Right ventricle myocardium inferior (tissue), 1 donor: ENCODE results near the gene ALKBH4. TPM values are rescaled to one million over a fixed set of nuclear protein-coding genes. Genes with fewer than 3 reads are reported as not detected.
"Not testable (repeated sequence)": the region's sequence is repeated elsewhere in the genome, so short reads cannot be mapped to it uniquely, and the experiment has no call there.

Experiments
- ATAC-seq: fragments of 200-7000 bp; cut with Tn5 transposase; one replicate; pipeline ENCODE4 v1.9.1; 2020; ENCODE audit warnings: mild to moderate bottlenecking, moderate library complexity
- DNase-seq: peaks from one replicate; pipeline ENCODE4 v3.0.0; 2021; ENCODE audit errors: missing footprints
- intact Hi-C: fragments of 100-400 bp; cut with DNase I; formaldehyde crosslinking; loops from one replicate; pipeline ENCODE4 v1.11.0; 2022
- microRNA-seq: library from miRNA; unstranded; fragments of <30 nt; microRNA quantifications from one replicate; pipeline ENCODE4 v1.2.0, GENCODE V29; 2020
- total RNA-seq: library from RNA; stranded (reverse); fragmentation: NEBNext Ultra II Directional; extraction: Animal tissue kit (Norgen Biotek cat#: 25700); gene quantifications from one replicate; pipeline ENCODE4 v1.2.1, GENCODE V29; 2021
- donor health status: DM: no; HTN: yes; CAD: no; lungs with severe emphysema.

Gene ALKBH4
- total RNA-seq, 1 donor from 2014 or later, result 5.8 TPM

DNA sequence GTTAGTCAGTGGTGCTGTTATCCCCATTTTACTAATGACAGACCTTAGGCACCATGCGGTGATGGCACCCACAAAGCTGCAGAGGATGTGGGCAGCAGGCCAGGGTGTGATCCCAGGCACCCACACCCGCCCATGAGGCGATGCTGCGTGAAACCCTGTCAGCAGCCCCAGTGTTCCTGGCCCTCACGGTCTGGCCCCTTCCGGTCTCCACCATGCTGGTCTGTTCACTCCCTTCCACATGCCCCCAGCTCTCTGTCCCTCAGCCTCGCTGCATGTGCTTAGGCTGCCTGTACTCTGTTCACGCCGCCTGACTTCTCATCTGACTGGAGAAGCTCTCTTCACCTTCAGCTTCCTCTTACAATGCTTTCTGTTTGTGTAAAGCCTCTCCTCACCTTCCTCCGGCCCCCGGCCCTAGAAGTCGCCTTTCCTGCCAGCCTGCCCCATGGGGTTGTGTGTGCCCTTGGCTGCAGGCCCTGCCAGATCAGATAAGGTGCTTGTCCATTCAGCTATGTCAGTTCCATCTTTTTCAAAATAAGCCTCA, 48.9 kb downstream of the ALKBH4 start:
- intact Hi-C loops, result no loop called here
- peak; percentile 21 for ATAC-seq
- peak; percentile 80 for DNase-seq

DNA sequence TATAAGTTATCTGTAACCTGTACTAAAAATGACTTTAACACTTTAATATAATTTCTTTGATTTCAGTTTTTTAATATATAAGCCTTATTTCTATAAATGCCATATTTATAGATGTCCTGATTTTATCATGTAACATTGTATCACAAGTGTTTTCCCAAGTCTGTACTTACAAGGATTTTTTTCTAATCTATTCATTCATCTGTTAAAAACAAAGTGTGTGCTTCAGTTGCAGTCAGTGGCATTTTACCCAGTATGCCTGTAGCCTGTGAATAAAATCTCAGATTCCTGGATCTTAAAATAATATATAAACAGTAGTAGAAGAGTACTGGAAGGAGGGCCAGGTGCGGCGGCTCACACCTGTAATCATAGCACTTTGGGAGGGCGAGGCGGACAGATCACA, 51.1 kb downstream of the ALKBH4 start:
- intact Hi-C loops, result loop anchor here (5.0 kb wide), 1 partner anchor 49 kb away; the partner anchor contains the start of genes ALKBH4 and LRWD1

DNA sequence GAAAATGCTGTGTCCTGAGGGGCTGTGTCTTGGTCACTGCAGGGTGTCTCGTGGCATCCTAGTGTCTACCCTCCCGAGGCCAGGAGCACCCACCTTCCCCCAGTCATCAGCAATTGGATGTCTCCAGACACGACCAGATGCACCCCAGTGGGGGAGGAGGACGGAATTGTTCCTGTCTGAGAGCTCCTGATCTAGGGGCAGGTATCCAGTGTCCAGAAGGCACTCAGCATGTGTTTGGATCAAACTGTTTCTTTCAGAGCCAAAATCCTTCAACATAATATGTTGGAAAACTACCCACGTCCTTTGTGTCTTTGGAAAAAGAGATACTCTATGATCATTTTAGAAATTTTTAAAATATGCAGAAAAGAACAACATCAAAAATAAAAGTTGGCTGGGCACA, 51.6 kb downstream of the ALKBH4 start:
- intact Hi-C loops, result loop anchor here (5.0 kb wide), 1 partner anchor 49 kb away; the partner anchor contains the start of genes ALKBH4 and LRWD1
- ATAC-seq (no peak), DNase-seq (no peak)

More for the DNA sequence above, 51.1 kb downstream of the ALKBH4 start:
- DNase-seq (no peak), ATAC-seq (no peak)

DNA sequence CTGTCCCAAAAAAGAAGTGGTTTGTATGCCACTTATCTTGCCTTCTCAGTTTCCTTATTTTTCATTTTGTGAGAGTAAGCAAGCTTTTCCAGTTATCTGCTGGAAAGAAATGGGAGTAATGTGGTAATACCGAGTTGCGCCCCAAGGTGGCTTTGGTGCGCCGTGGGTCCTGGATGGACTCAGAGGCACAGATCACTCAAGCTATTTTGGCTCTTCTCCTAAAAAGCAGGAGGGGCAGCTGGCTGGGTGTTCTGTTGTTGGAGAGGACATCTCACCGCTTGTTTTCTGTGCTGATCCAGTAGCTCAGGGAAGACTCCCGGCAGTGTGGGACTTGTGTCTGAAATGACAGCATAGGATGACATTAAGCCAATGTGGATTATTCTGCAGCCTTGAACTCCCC, 52.1 kb downstream of the ALKBH4 start:
- DNase-seq (peak; percentile 73), ATAC-seq (peak; percentile 82)
- intact Hi-C loops, result loop anchor here (5.0 kb wide), 1 partner anchor 50 kb away; the partner anchor contains the start of genes ALKBH4 and LRWD1

GRCh38 chr7:102410918-102411317, 53.7 kb downstream of the ALKBH4 start:
- intact Hi-C loops, result loop anchor here (5.0 kb wide), 1 partner anchor 51 kb away; the partner anchor contains the start of genes ALKBH4 and LRWD1
- DNase-seq, result no peak
- no peak for ATAC-seq

DNA sequence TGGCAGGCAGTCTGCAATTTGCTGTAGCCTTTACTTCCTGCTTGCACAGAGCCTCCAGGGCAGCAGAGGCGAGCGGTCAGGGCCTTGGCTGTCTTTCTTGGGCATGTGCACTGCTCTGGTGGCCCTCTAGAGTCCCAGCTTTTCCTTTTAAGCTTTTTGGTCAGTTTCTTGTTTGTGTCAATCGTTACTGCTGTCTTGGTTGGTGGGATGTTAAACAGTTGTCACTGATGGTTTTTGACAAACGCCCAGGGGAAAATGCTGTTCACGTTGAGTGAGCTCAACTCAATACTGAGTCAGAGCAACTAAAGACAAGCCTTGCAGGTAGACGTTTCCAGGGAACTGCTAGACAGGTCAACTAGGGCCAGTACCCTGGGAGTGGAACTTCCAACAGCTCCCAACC, 54.5 kb downstream of the ALKBH4 start:
- no peak for DNase-seq
- intact Hi-C loops, result loop anchor here (5.0 kb wide), 1 partner anchor 52 kb away; the partner anchor contains the start of genes ALKBH4 and LRWD1
- no peak for ATAC-seq

GRCh38 chr7:102409340-102409739, 55.3 kb downstream of the ALKBH4 start:
- intact Hi-C loops, result no loop called here
- no peak for DNase-seq
- ATAC-seq, result no peak

DNA sequence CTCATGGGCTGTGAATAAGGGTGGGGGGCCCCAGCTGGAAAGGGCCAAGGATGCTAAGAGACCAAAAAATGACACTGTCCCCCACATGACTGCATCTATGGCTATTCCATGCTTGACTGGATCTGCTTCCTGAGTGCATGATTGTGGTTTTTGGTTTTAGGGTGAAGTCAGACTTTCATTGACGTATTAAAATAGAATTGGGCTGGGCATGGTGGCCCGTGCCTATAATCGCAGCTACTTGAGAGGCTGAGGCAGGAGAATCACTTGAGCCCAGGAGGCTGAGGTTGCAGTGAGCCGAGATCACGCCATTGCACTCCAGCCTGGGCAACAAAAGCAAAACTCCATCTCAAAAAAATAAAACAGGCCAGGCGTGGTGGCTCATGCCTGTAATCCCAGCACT, 56.1 kb downstream of the ALKBH4 start:
- intact Hi-C loops, DNase-seq, ATAC-seq: not testable (repeated sequence)

DNA sequence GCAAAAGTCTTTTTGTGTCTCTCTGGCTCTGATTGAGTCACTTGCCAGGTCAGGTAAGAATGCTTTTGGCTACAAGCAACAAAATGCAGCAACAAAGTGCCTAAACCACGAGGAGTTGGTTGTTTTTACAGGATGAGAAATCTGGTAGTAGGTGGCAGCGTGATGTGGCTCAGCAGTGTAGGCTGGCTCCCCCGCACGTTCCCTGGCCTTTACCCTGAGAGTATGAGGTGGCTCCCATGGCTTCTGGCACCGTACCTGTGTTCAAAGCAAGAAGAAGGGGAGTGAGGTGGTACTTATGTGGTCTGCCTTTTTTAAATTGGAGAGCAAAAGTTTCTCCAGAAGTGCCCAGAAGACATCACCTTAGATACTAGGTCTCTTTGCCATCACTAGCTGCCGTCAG, 56.8 kb downstream of the ALKBH4 start:
- intact Hi-C loops, result no loop called here
- ATAC-seq (no peak), DNase-seq (no peak)

Small RNA genes within 50 kb of the gene (microRNA-seq; reads per million reads assigned to microRNA genes)
- gene MIR4467 (not detected), gene MIR5090 (not detected)

Other genes with a start within 250 kb of the ALKBH4 start
- gene SH2B2, start 178.0 kb downstream of the ALKBH4 start, total RNA-seq, result 1.2 TPM
- not detected for gene SPDYE6, start 108.4 kb downstream of the ALKBH4 start, total RNA-seq
- gene PRKRIP1, start 68.5 kb downstream of the ALKBH4 start, total RNA-seq, result 10.6 TPM
- gene ORAI2, start 31.3 kb downstream of the ALKBH4 start, total RNA-seq, result 3.0 TPM
- gene LRWD1, start 121 bp upstream of the ALKBH4 start, total RNA-seq, result 10.0 TPM
- 49.0 TPM for gene POLR2J, start 14.1 kb upstream of the ALKBH4 start, total RNA-seq
- gene RASA4B, start 52.9 kb upstream of the ALKBH4 start, total RNA-seq, result 7.8 TPM
- gene UPK3BL2, start 78.8 kb upstream of the ALKBH4 start, total RNA-seq, result 2.8 TPM
- gene SPDYE2, start 86.4 kb upstream of the ALKBH4 start, total RNA-seq, result not detected
- gene POLR2J3, start 107.7 kb upstream of the ALKBH4 start, total RNA-seq, result 8.3 TPM
- gene RASA4, start 151.9 kb upstream of the ALKBH4 start, total RNA-seq, result 17.1 TPM
- gene UPK3BL1, start 177.9 kb upstream of the ALKBH4 start, total RNA-seq, result 8.4 TPM
- not detected for gene SPDYE2B, start 185.5 kb upstream of the ALKBH4 start, total RNA-seq
- 4.6 TPM for gene POLR2J2, start 206.8 kb upstream of the ALKBH4 start, total RNA-seq